Activated T-cell treated with anti-CD3 and anti-CD28 coated beads, Interleukin-2, amount 50 U/mL, for 4 hours (primary cell): ENCODE measurements around the gene ARMC5. TPM values are rescaled to one million over a fixed set of nuclear protein-coding genes. Genes with fewer than 3 reads are reported as not detected.

Source experiments
- ATAC-seq, 2 donors: fragments of 200-7000 bp; cut with Tn5 transposase; one replicate each; pipeline ENCODE4 v1.10.0; 2021
- DNase-seq: peaks from one replicate; pipeline ENCODE4 v3.0.0-alpha.2; 2020
- H3K27me3 Mint-ChIP-seq: one replicate; pipeline ENCODE4 v1.8.0; 2021; ENCODE audit warnings: low read depth, mixed read lengths
- H3K36me3 Mint-ChIP-seq: one replicate; pipeline ENCODE4 v1.8.0; 2022; ENCODE audit warnings: mixed read lengths; ENCODE audit not compliant: insufficient read depth
- H3K4me1 Mint-ChIP-seq: one replicate; pipeline ENCODE4 v1.8.0; 2021; ENCODE audit warnings: low read depth, mixed read lengths
- H3K4me3 Mint-ChIP-seq: one replicate; pipeline ENCODE4 v1.8.0; 2021; ENCODE audit warnings: mild to moderate bottlenecking, moderate library complexity, mixed read lengths
- H3K9me3 Mint-ChIP-seq: one replicate; pipeline ENCODE4 v1.8.0; 2021; ENCODE audit warnings: mixed read lengths
- total RNA-seq, 3 donors: library from RNA; stranded (reverse); gene quantifications; one replicate each; pipeline ENCODE4 v1.2.1, GENCODE V29; 2021

ARMC5 gene
- total RNA-seq, 3 donors from 2014 or later = 18.4 to 18.9 (median 18.7) TPM

DNA sequence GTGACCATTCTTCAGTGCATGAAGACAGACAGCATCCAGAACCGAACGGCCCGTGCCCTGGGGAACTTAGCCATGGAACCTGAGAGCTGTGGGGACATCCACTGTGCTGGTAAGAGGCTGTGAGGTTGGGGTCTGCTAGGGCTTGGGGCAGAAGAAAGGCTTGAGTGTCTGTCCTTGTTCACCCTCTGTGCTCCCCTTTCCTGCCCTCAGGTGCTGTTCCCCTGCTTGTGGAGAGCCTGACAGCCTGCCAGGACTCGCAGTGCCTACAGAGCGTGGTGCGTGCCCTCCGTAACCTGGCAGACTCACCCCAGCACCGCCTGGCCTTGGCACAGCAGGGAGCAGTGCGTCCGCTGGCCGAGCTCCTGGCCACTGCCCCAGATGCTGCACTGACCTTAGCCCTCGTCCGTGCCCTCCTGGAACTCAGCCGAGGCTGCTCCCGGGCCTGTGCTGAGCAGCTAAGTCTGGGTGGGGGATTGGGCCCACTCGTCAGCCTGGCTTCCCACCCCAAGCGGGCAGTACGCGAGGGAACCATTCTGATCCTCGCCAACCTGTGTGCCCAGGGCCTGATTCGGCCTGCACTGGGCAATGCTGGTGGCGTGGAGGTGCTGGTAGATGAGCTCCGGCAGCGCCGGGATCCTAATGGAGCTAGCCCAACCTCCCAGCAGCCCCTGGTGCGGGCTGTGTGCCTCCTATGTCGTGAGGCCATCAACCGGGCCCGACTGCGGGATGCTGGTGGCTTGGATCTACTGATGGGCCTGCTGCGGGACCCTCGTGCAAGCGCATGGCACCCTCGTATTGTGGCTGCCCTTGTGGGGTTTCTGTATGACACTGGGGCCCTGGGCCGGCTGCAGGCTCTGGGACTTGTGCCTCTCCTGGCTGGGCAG is 2.9 kb downstream of the ARMC5 start:
- H3K36me3 Mint-ChIP-seq = peaks cover 23% of the 10 kb centered on the region

DNA sequence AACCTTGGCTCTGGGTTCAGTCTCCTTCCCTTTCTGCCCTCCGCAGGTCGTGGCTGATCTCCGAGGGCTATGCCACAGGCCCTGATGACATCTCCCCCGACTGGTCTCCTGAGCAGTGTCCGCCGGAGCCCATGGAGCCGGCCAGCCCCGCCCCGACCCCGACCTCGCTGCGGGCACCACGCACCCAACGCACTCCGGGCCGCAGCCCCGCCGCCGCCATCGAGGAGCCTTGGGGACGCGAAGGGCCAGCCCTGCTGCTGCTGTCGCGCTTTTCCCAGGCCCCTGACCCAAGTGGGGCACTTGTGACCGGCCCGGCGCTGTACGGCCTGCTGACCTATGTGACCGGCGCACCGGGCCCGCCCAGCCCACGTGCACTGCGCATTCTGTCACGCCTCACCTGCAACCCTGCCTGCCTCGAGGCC is 5.1 kb downstream of the ARMC5 start:
- Mint-ChIP-seq H3K4me3 (no peak overlapping the region), H3K9me3 (no peaks in the 10 kb centered on the region), H3K4me1 (peaks cover 23% of the 10 kb centered on the region), H3K36me3 (peaks cover 24% of the 10 kb centered on the region), H3K27me3 (no peaks in the 10 kb centered on the region)
- DNase-seq (no peak), ATAC-seq (no peak)

More for the DNA sequence above, 2.9 kb downstream of the ARMC5 start:
- peaks cover 28% of the 10 kb centered on the region for H3K4me1 Mint-ChIP-seq
- ATAC-seq = no peak
- H3K9me3 Mint-ChIP-seq = no peaks in the 10 kb centered on the region
- H3K4me3 Mint-ChIP-seq = no peak overlapping the region
- no peaks in the 10 kb centered on the region for H3K27me3 Mint-ChIP-seq
- no peak for DNase-seq

DNA sequence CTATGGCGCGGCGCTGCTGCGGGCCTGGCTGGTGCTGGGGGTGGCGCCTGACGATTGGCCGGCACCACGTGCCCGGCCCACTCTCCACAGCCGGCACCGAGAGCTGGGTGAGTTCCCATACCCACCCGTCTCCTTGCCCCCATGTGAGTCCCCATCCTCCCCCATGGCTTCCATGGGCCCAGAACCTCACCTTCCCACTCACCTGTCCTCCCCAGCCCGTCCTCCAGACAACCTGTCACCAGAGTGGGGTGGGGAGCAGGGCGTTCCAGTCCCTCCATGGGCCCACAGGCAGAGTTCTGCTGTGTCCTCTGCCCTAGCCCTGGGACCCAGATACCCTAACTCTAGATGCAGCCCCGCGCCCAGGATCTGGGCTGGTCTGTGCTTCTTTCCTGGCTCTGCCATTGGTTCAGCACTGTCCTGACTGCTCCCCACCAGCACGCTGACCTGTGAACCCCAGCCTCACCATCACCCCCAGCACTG is 5.5 kb downstream of the ARMC5 start:
- Mint-ChIP-seq H3K36me3 (peaks cover 24% of the 10 kb centered on the region), H3K9me3 (no peaks in the 10 kb centered on the region), H3K4me1 (peaks cover 22% of the 10 kb centered on the region), H3K4me3 (no peak overlapping the region), H3K27me3 (no peaks in the 10 kb centered on the region)
- ATAC-seq (no peak), DNase-seq (no peak)

DNA sequence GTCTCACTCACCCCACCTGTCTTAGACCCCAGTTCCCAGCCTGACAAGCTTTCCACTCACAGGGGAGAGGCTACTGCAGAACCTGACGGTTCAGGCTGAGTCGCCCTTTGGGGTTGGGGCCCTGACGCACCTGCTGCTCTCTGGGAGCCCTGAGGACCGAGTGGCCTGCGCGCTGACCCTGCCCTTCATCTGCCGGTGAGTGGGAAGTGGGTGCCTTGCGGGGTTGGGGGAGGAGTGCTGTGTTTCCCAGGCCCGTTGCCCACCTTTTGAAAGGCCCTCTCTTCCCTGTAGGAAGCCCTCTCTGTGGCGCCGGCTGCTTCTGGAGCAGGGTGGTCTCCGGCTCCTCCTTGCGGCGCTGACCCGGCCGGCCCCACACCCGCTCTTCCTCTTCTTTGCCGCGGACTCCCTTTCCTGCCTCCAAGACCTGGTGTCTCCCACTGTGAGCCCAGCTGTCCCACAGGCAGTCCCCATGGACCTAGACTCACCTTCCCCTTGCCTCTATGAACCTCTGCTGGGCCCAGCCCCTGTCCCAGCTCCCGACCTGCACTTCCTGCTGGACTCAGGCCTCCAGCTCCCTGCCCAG is 6.6 kb downstream of the ARMC5 start:
- Mint-ChIP-seq H3K4me3 (no peak overlapping the region), H3K36me3 (peaks cover 24% of the 10 kb centered on the region), H3K27me3 (no peaks in the 10 kb centered on the region), H3K4me1 (peaks cover 13% of the 10 kb centered on the region), H3K9me3 (no peaks in the 10 kb centered on the region)
- DNase-seq (no peak), ATAC-seq (no peak)

DNA sequence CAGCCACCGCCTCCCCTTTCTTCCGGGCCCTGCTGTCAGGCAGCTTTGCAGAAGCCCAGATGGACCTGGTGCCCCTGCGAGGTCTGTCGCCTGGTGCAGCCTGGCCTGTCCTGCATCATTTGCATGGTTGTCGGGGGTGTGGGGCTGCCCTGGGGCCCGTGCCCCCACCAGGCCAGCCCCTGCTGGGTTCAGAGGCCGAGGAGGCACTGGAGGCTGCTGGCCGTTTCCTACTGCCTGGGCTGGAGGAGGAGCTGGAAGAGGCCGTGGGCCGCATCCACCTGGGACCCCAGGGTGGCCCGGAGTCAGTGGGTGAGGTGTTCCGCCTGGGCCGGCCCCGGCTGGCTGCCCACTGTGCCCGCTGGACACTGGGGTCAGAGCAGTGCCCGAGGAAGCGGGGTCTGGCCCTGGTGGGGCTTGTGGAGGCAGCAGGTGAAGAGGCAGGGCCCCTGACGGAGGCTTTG is 7.1 kb downstream of the ARMC5 start:
- Mint-ChIP-seq H3K9me3 (no peaks in the 10 kb centered on the region), H3K4me3 (no peak overlapping the region), H3K4me1 (peaks cover 11% of the 10 kb centered on the region), H3K36me3 (peaks cover 24% of the 10 kb centered on the region), H3K27me3 (no peaks in the 10 kb centered on the region)
- ATAC-seq (peak in 1 of 2 donors; percentile 17), DNase-seq (no peak)

DNA sequence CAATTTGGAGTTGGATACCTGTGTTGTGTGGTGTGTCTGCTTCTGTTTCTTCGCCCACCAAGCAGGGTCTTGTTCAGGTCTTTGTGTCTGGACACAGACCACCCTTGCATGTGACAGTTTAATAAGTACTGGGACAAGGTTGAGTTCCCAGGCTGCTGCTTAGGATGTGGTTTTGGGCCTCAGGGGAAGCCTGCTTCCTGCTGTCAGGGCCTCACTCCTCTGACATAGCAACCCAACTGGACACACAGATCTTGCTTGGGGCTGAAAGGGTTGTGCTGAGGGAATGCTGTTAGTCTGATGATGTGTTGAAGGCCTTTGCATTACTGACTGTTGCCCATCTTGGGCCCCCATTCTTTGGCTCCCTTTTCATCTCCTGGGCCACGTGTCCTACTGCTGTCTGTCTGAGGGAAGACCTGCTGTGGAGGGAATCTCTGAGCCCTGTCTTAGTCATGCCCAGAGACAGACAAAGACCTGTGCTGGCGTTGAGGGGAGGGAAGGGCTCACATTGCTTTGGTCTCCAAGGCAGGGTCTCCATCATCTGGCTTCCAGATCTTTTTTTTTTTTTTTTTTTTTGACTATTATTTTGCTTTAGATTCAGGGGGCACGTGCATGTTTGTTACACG is 8.0 kb downstream of the ARMC5 start:
- DNase-seq (no peak), ATAC-seq (peak in 1 of 2 donors; percentile 44)
- Mint-ChIP-seq H3K27me3 (no peaks in the 10 kb centered on the region), H3K9me3 (no peaks in the 10 kb centered on the region), H3K36me3 (peaks cover 24% of the 10 kb centered on the region), H3K4me1 (peaks cover 11% of the 10 kb centered on the region), H3K4me3 (no peak overlapping the region)

DNA sequence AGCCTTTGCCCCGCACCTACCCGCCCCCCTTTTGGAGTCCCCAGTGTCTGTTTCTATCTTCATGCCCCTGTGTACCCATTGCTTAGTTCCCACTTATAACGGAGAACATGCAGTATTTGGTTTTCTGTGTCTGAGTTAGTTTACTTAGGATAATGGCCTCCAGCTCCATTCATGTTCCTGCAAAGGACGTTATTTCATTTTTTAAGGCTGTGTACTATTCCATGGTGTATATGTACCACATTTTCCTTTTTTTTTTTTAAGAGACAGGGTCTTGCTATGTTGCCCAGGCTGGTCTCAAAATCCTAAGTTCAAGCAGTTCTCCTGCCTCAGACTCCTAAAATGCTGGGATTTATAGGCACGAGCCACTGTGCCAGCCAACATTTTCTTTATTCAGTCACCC is 8.6 kb downstream of the ARMC5 start:
- no peak for ATAC-seq
- H3K27me3 Mint-ChIP-seq = peaks cover 6% of the 10 kb centered on the region
- H3K9me3 Mint-ChIP-seq = no peaks in the 10 kb centered on the region

DNA sequence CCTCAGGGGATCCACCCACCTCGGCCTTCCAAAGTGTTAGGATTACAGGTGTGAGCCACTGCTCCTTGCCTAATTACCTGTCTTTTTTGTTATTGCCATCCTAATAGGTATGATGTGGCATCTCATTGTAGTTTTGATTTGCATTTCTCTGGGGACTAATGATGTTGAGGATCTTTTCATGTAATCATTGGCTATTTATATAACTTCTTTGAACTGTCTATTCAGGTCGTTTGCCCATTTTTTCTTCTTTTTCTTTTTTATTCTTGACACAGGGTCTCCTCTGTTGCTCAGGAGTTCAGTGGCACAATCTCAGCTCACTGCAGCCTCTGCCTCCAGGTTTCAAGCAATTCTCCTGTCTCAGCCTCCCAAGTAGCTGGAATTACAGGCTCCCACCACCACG is 11.3 kb downstream of the ARMC5 start:
- peaks cover 12% of the 10 kb centered on the region for H3K27me3 Mint-ChIP-seq
- H3K4me3 Mint-ChIP-seq = no peak overlapping the region
- DNase-seq (no peak), ATAC-seq (no peak)
- H3K9me3 Mint-ChIP-seq = no peaks in the 10 kb centered on the region
- H3K4me1 Mint-ChIP-seq = peaks cover 15% of the 10 kb centered on the region
- peaks cover 6% of the 10 kb centered on the region for H3K36me3 Mint-ChIP-seq

More for the DNA sequence above, 8.6 kb downstream of the ARMC5 start:
- H3K36me3 Mint-ChIP-seq = peaks cover 20% of the 10 kb centered on the region
- peaks cover 13% of the 10 kb centered on the region for H3K4me1 Mint-ChIP-seq
- no peak for DNase-seq
- H3K4me3 Mint-ChIP-seq = no peak overlapping the region

DNA sequence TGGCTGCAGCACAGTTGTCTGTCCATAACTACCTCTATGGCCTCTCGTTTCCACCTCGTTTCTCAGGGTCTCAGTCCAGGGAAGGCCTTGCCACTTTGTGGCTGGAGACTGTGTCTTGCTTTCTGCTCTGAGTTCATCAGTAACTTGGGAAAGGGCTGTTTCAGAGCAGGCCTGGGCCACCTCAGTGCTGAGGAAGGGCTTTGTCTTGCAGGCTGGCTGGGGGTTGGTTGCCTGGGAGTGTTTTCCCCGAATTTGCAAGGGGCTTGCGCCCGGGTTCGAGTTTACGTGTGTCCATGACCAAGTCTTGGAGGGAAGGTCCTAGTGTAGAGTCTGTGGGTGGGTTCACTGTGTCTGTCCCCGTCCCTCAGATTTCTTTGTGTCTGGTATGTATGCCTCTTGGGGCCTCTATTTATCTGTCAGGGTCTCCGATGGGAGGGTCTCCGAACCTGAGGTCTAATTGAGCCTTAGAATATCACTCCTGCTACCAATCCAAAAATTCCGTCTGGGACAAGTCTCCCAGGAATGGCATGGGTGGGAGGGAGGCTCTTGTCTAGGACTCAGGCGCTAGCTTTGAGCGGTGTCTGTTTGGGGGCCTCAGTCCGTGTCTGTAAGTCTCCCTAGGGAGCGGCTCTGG is 12.1 kb downstream of the ARMC5 start:
- DNase-seq (no peak), ATAC-seq (no peak)
- H3K4me3 Mint-ChIP-seq = no peak overlapping the region
- peaks cover 19% of the 10 kb centered on the region for H3K4me1 Mint-ChIP-seq
- no peaks in the 10 kb centered on the region for H3K9me3 Mint-ChIP-seq
- peaks cover 12% of the 10 kb centered on the region for H3K27me3 Mint-ChIP-seq
- peaks cover 6% of the 10 kb centered on the region for H3K36me3 Mint-ChIP-seq

DNA sequence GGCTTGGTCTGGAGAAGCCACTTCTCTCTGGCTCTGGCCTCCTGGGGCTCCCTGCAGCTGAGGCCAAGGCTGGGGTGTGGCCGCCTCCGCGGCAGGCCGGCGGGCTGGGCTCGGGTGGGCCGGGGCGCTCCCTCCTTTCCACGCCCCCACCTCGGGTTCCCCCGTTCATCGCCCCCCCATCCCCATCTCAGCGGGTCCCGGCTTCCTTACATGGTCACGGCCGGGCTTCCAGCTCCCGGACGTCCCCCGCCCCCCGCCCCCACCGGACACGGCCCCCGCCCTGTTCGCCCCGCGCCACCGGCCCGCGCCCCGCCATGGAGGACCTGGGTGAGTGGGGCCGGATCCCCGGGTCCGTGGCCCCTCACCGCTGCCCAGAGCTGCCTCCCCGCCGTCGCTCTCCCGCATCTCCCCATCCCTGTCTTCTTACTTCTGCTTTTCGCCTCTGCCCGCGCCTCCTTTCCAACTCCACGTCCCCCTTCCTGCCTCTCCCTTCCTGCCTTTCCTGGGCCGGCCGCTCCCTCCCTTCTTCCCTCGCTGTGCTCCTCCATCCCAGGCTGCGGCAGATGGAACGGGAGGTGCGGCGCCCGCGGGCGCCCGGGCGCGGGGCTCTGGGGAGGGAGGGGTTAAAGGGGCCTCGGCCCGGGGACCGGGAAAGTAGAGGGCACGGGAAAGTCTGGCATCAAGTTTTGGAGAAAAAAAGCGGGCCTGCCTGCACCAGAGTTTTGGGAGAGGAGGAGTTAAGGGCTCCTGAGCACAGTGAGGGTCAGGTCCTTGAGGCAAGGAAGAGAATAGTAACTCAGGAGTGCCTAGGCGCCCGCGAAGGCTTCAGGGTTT is 12.8 kb downstream of the ARMC5 start, which contains the start of gene TGFB1I1:
TGFB1I1 (plus strand) TSS at position 278 of the 834 bp plus-strand sequence; CDS start at position 315, 37 bp downstream.
- peaks cover 1% of the 10 kb centered on the region for H3K36me3 Mint-ChIP-seq
- H3K4me3 Mint-ChIP-seq = peak within 1 kb of the TSS; percentile 46
- ATAC-seq (no peak), DNase-seq (no peak)
- no peaks in the 10 kb centered on the region for H3K9me3 Mint-ChIP-seq
- H3K4me1 Mint-ChIP-seq = peaks cover 17% of the 10 kb centered on the region
- H3K27me3 Mint-ChIP-seq = peaks cover 12% of the 10 kb centered on the region

DNA sequence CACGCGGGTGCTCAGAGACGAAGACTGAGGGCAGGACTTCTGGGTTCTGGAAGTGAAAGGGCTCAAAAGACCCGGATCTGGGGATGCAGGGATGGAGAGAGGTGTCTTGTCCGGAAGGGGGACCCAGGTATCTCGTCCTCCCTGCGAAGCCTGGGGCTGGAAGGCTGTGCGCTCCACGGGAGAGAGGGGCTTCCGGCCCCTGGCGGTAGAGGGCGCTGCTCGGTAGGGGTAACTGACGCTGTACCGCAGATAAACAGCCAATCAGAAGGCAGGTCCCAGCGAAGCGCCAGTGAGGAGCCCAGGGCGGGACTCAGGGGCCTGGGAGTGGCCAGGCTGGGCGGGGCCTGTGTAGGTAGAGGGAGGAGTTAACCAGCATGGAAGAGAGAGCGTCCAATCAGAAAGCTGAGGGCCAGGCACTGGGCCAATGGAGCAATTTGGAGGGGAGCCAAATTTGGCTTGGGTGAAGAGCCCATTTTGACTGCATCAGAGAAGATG is 13.5 kb downstream of the ARMC5 start:
- DNase-seq = no peak
- H3K27me3 Mint-ChIP-seq = peaks cover 12% of the 10 kb centered on the region
- H3K9me3 Mint-ChIP-seq = no peaks in the 10 kb centered on the region
- H3K4me1 Mint-ChIP-seq = peaks cover 16% of the 10 kb centered on the region
- H3K4me3 Mint-ChIP-seq = peak overlapping the region; percentile 46
- peak in 1 of 2 donors; percentile 24 for ATAC-seq
- H3K36me3 Mint-ChIP-seq = no peaks in the 10 kb centered on the region

DNA sequence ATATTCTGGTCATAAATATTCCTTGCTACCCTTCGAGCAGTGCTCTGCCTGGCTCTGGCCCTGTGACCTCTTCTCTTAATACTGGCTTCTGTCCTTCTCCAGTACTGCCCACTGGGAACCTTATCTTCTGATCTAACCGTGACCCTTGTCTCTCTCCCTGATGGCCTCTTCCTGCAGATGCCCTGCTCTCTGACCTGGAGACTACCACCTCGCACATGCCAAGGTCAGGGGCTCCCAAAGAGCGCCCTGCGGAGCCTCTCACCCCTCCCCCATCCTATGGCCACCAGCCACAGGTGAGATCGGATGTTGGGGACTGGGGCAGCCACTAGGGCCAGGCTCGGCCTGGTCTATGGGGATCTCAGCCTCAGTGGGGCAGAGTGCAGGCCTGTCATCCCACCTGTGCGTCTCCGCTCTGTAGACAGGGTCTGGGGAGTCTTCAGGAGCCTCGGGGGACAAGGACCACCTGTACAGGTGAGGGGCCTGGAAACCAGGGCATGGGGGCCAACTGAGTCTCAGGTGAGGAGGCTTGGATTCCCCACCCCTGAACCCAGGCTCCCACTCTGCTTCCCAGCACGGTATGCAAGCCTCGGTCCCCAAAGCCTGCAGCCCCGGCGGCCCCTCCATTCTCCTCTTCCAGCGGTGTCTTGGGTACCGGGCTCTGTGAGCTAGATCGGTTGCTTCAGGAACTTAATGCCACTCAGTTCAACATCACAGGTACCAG is 14.1 kb downstream of the ARMC5 start:
- H3K9me3 Mint-ChIP-seq = no peaks in the 10 kb centered on the region
- H3K4me3 Mint-ChIP-seq = no peak overlapping the region
- ATAC-seq (no peak), DNase-seq (no peak)
- peaks cover 20% of the 10 kb centered on the region for H3K4me1 Mint-ChIP-seq
- H3K36me3 Mint-ChIP-seq = no peaks in the 10 kb centered on the region
- peaks cover 12% of the 10 kb centered on the region for H3K27me3 Mint-ChIP-seq
